MM.1S (cell line): ENCODE data around the gene CCT7.

Experiments
- CTCF ChIP-seq: fragments of 300-600 bp; sonication (generic); IDR thresholded peaks from 2 replicates; pipeline ENCODE4 v1.5.1; 2016; ENCODE audit warnings: antibody characterized with exemption, low read length, mixed read lengths
- EZH2 ChIP-seq: fragments of 300-600 bp; sonication (generic); optimal IDR thresholded peaks from 2 replicates; pipeline ENCODE3; 2017; ENCODE audit warnings: low read depth, mild to moderate bottlenecking, antibody characterized with exemption, low read length, mixed read lengths

GRCh38 chr2:73267008-73267407, 32.9 kb downstream of the CCT7 start:
- TF ChIP-seq EZH2 (no peak), CTCF (no peak)
